ENCODE measurements around the gene FAM135A.

Gene FAM135A

DNA sequence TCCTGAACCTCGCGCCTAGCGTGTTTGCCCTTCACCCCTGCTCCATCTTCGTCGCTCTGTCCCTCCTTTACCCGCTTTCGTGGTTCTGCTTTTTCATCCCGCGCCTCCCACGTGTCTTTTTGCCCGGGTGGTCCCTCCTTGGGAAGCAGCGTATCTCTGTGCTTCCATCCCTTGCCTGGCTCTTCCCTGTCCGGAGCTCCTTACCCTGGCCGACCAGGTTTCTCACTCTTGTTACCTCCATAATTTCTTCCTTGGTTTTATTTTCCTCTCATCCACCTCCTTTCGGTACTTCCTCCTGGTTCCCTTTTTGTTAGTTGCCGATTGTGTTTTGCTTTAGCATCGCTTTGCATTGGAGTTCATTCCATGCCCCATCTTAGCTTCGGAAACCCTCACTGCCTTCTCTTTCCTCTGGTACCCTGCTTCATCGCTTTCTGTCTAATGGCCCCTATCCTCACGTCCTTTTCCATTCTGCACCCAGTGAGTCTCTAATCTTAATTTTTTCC lies 735 bp downstream of the FAM135A start:
- POLR2A ChIA-PET: interaction anchor here (1.1 kb wide), 1 partner anchor 10 kb away, joined by 3 read pairs; no protein-coding TSS in a partner anchor

DNA sequence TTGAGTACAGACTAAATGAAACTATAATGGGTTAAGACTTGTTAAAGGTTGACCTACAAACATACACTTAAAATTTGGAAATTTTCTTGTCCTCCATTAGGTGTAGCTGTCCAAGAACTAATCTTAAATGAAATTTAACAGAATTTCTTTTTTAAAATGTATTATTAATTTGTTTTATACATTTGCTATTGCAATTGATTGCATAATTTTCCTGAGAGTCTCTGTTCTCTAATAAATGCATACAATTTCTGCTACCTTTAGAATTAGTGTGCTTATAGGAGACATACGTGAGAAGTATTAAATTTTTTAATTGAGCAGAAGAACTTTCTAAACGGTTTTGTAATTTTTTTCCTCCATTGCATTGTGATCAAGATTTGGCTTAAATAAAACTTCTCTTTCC lies 1.5 kb downstream of the FAM135A start:
- TF ChIP-seq CTCF (IDR thresholded peaks at IDR 0.05; ENCODE audit: control extremely low read depth, extremely low read depth, low read depth, missing control alignments): no peak
- no peak for DNase-seq (ENCODE audit: extremely low spot score)
- POLR2A ChIA-PET: no interaction called here
- CTCF ChIA-PET: interaction anchor here (0.9 to 1.2 kb wide), 3 partner anchors 46 to 272 kb away, joined by 3 to 7 read pairs (median 3); no protein-coding TSS in a partner anchor

More for the DNA sequence above, 735 bp downstream of the FAM135A start:
- TF ChIP-seq CTCF (IDR thresholded peaks at IDR 0.05; ENCODE audit: control extremely low read depth, extremely low read depth, low read depth, missing control alignments): no peak
- peak; percentile 14 for DNase-seq (ENCODE audit: extremely low spot score)
- CTCF ChIA-PET: interaction anchor here (0.9 to 1.2 kb wide), 3 partner anchors 45 to 273 kb away, joined by 3 to 7 read pairs (median 3); no protein-coding TSS in a partner anchor

DNA sequence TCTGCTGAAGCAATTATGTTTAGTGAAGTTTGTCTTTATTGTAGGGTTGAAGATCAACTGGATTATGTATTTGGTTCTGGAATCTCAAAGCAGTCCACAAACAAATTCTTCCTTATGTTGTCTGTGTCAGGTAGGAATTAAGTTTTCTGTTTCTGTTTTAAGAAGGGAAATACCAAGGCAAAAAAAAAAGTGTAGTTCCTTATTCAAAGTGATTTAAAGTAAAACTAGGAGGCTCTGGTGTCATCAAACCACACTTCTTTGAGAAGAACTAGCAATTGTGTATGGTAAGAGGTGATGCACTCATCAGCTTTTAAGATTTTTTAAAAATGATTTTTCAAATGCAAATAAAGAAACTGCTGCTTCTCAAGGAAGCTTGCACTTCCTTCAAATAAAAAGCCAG lies 1.9 kb downstream of the FAM135A start:
- ChIA-PET POLR2A (no interaction called here), CTCF (interaction anchor here (1.2 to 1.8 kb wide), 3 partner anchors 36 to 258 kb away, joined by 3 to 7 read pairs (median 5); no protein-coding TSS in a partner anchor)
- DNase-seq (ENCODE audit: extremely low spot score): peak; percentile 22
- TF ChIP-seq CTCF (IDR thresholded peaks at IDR 0.05; ENCODE audit: control extremely low read depth, extremely low read depth, low read depth, missing control alignments): no peak

DNA sequence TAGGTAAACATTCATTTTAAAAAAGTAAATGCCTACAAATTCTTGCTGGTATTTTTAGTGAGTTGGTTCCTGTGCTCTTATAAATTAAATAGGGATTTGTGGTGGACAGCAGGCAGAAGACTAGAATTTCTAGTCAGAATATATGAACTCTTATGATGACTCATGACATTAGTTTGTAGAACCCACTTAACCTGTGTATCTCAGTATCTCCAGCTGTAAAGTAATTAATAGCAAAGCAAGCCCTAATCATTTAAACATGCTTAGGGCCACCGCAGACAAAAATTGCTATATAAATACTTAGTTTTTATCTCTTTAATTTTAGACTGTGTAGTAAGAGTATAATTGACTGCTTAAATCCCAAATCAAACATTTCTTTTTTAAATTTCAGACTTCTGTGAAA lies 2.4 kb downstream of the FAM135A start:
- CTCF ChIA-PET: interaction anchor here (1.8 kb wide), 2 partner anchors 36 to 46 kb away, joined by 4 to 5 read pairs; no protein-coding TSS in a partner anchor
- no peak for DNase-seq (ENCODE audit: extremely low spot score)
- POLR2A ChIA-PET: no interaction called here
- TF ChIP-seq CTCF (IDR thresholded peaks at IDR 0.05; ENCODE audit: control extremely low read depth, extremely low read depth, low read depth, missing control alignments): no peak

DNA sequence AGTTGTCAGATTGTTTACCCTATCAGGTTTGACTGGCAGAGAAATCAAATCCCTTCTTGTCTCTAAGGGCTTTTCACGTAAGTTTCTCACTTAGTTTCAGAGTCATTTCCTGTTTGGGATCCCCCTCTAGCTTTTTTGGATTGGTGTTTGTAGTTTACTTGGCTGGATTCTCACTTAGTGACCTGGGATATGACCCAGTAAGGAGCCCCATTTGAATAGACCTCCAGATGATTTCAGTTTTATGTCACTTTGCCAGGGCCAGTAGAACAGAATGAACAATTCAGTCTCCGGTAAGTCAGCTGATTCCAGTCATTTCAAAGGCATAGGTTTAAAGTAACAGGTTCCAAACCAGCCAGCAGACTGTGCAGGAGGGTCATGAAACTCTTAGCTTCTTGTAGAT lies 8.2 kb downstream of the FAM135A start:
- ChIA-PET CTCF (interaction anchor here (1.1 to 3.1 kb wide), 2 partner anchors 8 to 10 kb away, joined by 3 to 8 read pairs; partner anchors contain the start of gene FAM135A), POLR2A (no interaction called here)
- TF ChIP-seq CTCF (IDR thresholded peaks at IDR 0.05; ENCODE audit: control extremely low read depth, extremely low read depth, low read depth, missing control alignments): no peak
- DNase-seq (ENCODE audit: extremely low spot score): no peak

- ChIA-PET POLR2A (interaction anchor here (0.6 kb wide), 1 partner anchor 10 kb away, joined by 3 read pairs; the partner anchor contains the start of gene FAM135A), CTCF (no interaction called here)
- TF ChIP-seq CTCF (IDR thresholded peaks at IDR 0.05; ENCODE audit: control extremely low read depth, extremely low read depth, low read depth, missing control alignments): no peak
- no peak for DNase-seq (ENCODE audit: extremely low spot score)
These were observed 10.2 kb downstream of the FAM135A start for GRCh38 chr6:70423189-70424134.

All from GM10248 (cell line).